Tibial nerve (tissue), 4 donors: Measurements from ENCODE around the gene CALY. TPM values are rescaled to one million over a fixed set of nuclear protein-coding genes. Genes with fewer than 3 reads are reported as not detected.

ENCODE experiments used
- DNase-seq, 2 donors: peaks; one replicate each; pipeline ENCODE4 v3.0.0-alpha.2; 2019; ENCODE audit warnings: low spot score in 2 of 2
- H3K27ac ChIP-seq, 4 donors: fragments of 200-600 bp; sonication (generic) in 3 of 4; one replicate each; pipeline ENCODE4 v1.5.1; 2017 to 2019; ENCODE audit warnings: mild to moderate bottlenecking in 1 of 4
- H3K27me3 ChIP-seq, 2 donors: fragments of 200-600 bp; sonication (generic) in 1 of 2; one replicate each; pipeline versions ENCODE4 v1.5.1 to v1.6.0; 2017 to 2019
- H3K36me3 ChIP-seq, 3 donors: fragments of 200-600 bp; sonication (generic); one replicate each; pipeline ENCODE4 v1.5.1; 2018 to 2019
- H3K4me1 ChIP-seq, 4 donors: fragments of 200-600 bp; sonication (generic) in 3 of 4; one replicate each; pipeline ENCODE4 v1.5.1; 2017 to 2019
- H3K4me3 ChIP-seq, 4 donors: fragments of 200-600 bp; sonication (generic) in 3 of 4; one replicate each; pipeline ENCODE4 v1.5.1; 2017 to 2019; ENCODE audit warnings: mild to moderate bottlenecking in 1 of 4, moderate library complexity in 1 of 4
- H3K9me3 ChIP-seq, 4 donors: fragments of 200-600 bp; sonication (generic) in 3 of 4; one replicate each; pipeline ENCODE4 v1.5.1; 2017 to 2019
- CTCF ChIP-seq, 5 experiments: fragments of 200-600 bp in 3 of 5; fragments of 450-650 bp in 2 of 5; sonication (generic) in 3 of 5; IDR thresholded peaks; one replicate each; pipeline ENCODE4 v1.5.1; 2016 to 2019; ENCODE audit warnings: antibody characterized with exemption in 5 of 5, mild to moderate bottlenecking in 3 of 5, moderate library complexity in 2 of 5
- EP300 ChIP-seq, 2 donors: sonication (generic); formaldehyde crosslinking; IDR thresholded peaks; one replicate each; pipeline ENCODE4 v1.6.1; 2017; ENCODE audit warnings: antibody characterized with exemption in 2 of 2, mild to moderate bottlenecking in 1 of 2
- POLR2A ChIP-seq, 2 donors: fragments of 450-650 bp; IDR thresholded peaks; one replicate each; pipeline ENCODE4 v1.6.1; 2017; ENCODE audit warnings: antibody characterized with exemption in 2 of 2, mild to moderate bottlenecking in 2 of 2, moderate library complexity in 2 of 2
- WGBS, 2 donors: methylation state at CpG; one replicate each; pipeline ENCODE4 v1.1.5; 2018; 5-methylcytosine and 5-hydroxymethylcytosine counted together
- total RNA-seq, 4 donors: library from RNA; depleted of rRNA; stranded (reverse); fragments of >200 nt; gene quantifications; one replicate each; pipeline ENCODE4 v1.1.0, GENCODE V29; 2016

CALY gene
- total RNA-seq, 4 donors from 2014 or later, result 0.60 to 4.4 (median 1.2) TPM; not detected in 1

GRCh38 chr10:133286366-133286765, 50.3 kb downstream of the CALY start:
- WGBS, 2 donors, result 85 to 89% methylated on average over 18 of the region's 18 CpGs
- Histone ChIP-seq H3K36me3 (peaks cover 4 to 97% (median 43%) of the 10 kb centered on the region in 3 donors), H3K4me1 (no peaks in the 10 kb centered on the region), H3K27me3 (no peaks in the 10 kb centered on the region), H3K9me3 (no peaks in the 10 kb centered on the region), H3K27ac (no peak overlapping the region), H3K4me3 (no peak overlapping the region)
- TF ChIP-seq CTCF (IDR thresholded peaks at IDR 0.05) (no peak), POLR2A (IDR thresholded peaks at IDR 0.05) (no peak), EP300 (IDR thresholded peaks at IDR 0.05) (no peak)
- DNase-seq, result no peak

GRCh38 chr10:133285217-133285616, 51.5 kb downstream of the CALY start:
- no peak overlapping the region for H3K27ac ChIP-seq
- H3K9me3 ChIP-seq, result no peaks in the 10 kb centered on the region
- no peaks in the 10 kb centered on the region for H3K4me1 ChIP-seq
- no peaks in the 10 kb centered on the region for H3K27me3 ChIP-seq
- WGBS, 2 donors, result 97% methylated on average over 17 to 34 of the region's 36 CpGs
- no peak for DNase-seq
- no peak overlapping the region for H3K4me3 ChIP-seq
- TF ChIP-seq POLR2A (IDR thresholded peaks at IDR 0.05) (no peak), EP300 (IDR thresholded peaks at IDR 0.05) (no peak), CTCF (IDR thresholded peaks at IDR 0.05) (no peak)
- peaks cover 4 to 100% (median 43%) of the 10 kb centered on the region in 3 donors for H3K36me3 ChIP-seq

- Histone ChIP-seq H3K9me3 (no peaks in the 10 kb centered on the region), H3K36me3 (peaks cover 4 to 100% (median 40%) of the 10 kb centered on the region in 3 donors), H3K4me1 (peaks cover 0 to 4% (median 0%) of the 10 kb centered on the region in 4 donors), H3K27me3 (no peaks in the 10 kb centered on the region), H3K4me3 (no peak overlapping the region), H3K27ac (no peak overlapping the region)
- DNase-seq, result no peak
- no peak for TF ChIP-seq EP300 (IDR thresholded peaks at IDR 0.05)
- WGBS, 2 donors, result 93 to 94% methylated on average over 24 of the region's 24 CpGs
Measured at GRCh38 chr10:133283931-133284330, 52.8 kb downstream of the CALY start.

- Histone ChIP-seq H3K4me3 (no peak overlapping the region), H3K27ac (no peak overlapping the region), H3K9me3 (no peaks in the 10 kb centered on the region), H3K27me3 (no peaks in the 10 kb centered on the region), H3K4me1 (peaks cover 0 to 11% (median 2%) of the 10 kb centered on the region in 4 donors), H3K36me3 (peaks cover 2 to 98% (median 30%) of the 10 kb centered on the region in 3 donors)
- no peak for TF ChIP-seq POLR2A (IDR thresholded peaks at IDR 0.05)
- no peak for TF ChIP-seq CTCF (IDR thresholded peaks at IDR 0.05)
- no peak for TF ChIP-seq EP300 (IDR thresholded peaks at IDR 0.05)
- DNase-seq, result no peak
- 90 to 93% methylated on average over 20 to 24 of the region's 24 CpGs for WGBS, 2 donors
Measured at GRCh38 chr10:133282846-133283390, 53.8 kb downstream of the CALY start.

GRCh38 chr10:133281628-133282372, 54.9 kb downstream of the CALY start:
- Histone ChIP-seq H3K36me3 (peaks cover 2 to 87% (median 26%) of the 10 kb centered on the region in 3 donors), H3K27me3 (peaks cover 0 to 8% of the 10 kb centered on the region in 2 donors), H3K4me3 (no peak overlapping the region), H3K4me1 (peaks cover 0 to 22% (median 8%) of the 10 kb centered on the region in 4 donors), H3K27ac (no peak overlapping the region), H3K9me3 (no peaks in the 10 kb centered on the region)
- TF ChIP-seq CTCF (IDR thresholded peaks at IDR 0.05) (no peak), POLR2A (IDR thresholded peaks at IDR 0.05) (no peak), EP300 (IDR thresholded peaks at IDR 0.05) (no peak)
- no peak for DNase-seq
- WGBS, 2 donors, result 91% methylated on average over 38 of the region's 38 CpGs
